GM18511 (cell line): ENCODE measurements around the gene ZNF556.
"Not testable (repeated sequence)": the region's sequence is repeated elsewhere in the genome, so short reads cannot be mapped to it uniquely, and the experiment has no call there.

ENCODE experiments used
- ATAC-seq: cut with Tn5 transposase; IDR thresholded peaks from one replicate; pipeline ENCODE4 v1.9.1; 2021; ENCODE audit warnings: mild to moderate bottlenecking, moderate library complexity; ENCODE audit not compliant: unreplicated experiment

Gene ZNF556

DNA sequence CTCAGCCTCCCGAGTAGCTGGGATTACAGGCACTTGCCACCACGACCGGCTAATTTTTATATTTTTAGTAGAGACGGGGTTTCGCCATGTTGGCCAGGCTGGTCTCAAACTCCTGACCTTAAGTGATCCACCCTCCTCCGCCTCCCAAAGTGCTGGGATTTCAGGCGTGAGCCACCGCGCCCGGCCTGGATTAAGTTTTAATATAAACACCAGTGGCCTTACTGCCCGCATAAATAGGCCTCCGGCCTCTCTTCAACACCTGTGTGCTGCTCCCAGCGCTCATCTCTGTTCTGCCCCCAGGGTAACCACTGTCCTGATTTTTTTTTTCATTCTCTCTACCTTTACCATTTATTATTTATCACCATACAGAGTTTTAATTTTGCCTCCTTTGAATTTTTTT lies 36.2 kb downstream of the ZNF556 start:
- ATAC-seq = not testable (repeated sequence)

DNA sequence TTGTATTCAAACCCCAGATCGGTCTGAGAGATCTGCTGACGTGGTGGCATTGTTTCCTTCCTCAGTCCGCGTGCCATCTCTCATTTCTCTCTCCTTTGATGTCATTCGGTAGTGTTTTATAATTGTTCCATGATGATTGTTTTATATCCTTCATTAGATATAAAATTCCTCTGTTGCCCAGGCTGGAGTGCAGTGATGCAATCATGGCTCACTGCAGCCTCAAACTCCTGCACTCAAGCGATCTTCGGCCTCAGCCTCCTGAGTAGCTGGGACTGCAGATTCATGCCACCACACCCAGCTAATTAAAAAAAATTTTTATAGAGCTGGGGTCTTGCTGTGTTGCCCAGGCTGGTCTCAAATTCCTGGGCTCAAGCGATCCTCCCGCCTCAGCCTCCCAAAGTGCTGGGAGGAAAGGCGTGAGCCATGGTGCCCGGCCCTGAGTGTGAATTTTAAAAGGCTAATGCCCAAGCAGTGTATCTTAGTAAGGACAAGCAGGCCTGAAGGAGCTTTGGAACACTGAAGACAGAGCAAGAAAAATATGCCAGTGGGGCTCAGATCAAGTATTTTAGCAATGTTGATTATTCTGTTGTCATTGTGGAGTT lies 38.9 kb downstream of the ZNF556 start:
- ATAC-seq = no peak

DNA sequence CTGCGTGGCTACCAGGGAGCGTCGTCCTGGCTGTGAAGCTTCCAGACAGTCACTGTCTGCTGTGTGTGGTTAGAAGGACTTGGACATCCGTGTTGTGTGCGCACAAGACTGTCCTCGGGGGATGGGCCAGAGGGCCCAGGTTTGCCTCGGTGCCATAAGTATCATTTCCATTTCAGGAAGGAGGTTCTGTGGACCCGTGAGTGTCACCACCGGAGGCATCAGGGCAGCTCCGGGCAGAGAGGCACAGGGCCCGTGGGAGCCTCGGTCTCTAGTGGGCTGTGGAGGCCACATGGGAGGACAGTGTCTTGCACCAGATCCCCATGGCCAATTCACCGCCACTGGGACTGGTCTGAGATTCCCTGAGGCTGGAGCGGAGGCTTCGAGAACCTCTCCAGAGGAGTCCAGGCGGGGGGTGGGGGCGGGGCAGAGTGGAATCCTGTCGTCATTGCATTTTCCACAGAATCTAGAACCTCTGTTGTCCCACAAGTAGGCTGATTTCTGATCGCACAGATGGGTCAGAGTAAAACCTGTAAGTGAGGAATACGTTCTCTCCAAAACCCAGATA lies 39.6 kb downstream of the ZNF556 start:
- no peak for ATAC-seq

DNA sequence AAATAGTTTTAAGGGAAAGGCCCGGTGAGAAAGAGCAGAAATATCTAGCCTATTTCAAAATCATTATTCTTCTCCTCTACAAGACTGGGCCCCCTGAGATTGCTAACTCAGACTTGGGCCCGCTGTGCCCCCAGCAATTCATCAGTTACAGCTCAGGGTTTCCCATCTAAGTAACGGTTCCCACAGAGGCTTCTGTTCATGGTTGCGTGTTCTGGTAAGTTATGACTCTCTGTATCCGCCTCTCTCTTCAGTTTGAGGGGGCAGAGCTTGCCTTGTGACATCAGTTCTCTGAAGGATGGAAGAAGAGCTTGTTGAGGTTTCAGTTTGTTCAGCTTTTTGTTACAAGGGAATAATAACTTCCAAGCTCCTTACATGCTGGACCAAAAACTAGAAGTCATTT lies 45.2 kb downstream of the ZNF556 start:
- no peak for ATAC-seq

DNA sequence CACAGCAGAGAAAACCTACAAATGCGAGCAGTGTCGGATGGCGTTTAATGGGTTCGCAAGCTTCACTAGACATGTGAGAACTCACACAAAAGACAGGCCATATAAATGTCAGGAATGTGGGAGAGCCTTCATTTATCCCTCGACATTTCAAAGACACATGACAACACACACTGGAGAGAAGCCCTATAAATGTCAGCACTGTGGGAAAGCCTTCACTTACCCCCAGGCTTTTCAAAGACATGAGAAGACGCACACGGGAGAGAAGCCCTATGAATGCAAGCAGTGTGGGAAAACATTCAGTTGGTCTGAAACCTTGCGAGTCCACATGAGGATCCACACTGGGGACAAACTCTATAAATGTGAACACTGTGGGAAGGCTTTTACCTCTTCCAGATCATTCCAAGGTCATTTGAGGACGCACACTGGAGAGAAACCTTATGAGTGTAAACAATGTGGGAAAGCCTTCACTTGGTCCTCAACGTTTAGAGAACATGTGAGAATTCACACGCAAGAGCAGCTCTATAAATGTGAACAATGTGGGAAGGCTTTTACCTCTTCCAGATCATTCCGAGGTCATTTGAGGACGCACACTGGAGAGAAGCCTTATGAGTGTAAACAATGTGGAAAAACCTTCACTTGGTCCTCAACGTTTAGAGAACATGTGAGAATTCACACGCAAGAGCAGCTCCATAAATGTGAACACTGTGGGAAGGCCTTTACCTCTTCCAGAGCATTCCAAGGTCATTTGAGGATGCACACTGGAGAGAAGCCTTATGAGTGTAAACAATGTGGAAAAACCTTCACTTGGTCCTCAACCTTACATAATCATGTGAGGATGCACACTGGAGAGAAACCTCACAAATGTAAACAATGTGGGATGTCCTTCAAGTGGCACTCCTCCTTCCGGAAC lies 50.4 kb downstream of the ZNF556 start:
- no peak for ATAC-seq

DNA sequence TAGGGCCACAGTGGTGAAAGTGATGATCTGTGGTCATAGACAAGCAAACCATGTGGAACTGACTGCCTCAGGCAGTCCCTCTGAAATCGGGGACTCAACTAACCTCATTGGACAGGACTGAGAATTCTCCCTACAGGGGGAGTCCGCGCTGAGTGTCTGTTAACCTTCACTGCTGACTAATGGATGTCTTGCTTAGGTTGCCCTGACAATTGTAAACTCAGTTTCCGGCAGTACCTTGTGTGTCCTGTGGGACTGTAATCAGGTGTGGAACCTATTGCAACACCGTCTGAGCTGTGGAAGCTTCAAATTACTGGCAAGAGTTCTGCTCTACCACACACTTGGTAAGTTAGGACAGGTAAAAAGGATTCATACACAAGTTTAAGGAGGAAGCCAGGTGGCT lies 55.9 kb downstream of the ZNF556 start:
- no peak for ATAC-seq

DNA sequence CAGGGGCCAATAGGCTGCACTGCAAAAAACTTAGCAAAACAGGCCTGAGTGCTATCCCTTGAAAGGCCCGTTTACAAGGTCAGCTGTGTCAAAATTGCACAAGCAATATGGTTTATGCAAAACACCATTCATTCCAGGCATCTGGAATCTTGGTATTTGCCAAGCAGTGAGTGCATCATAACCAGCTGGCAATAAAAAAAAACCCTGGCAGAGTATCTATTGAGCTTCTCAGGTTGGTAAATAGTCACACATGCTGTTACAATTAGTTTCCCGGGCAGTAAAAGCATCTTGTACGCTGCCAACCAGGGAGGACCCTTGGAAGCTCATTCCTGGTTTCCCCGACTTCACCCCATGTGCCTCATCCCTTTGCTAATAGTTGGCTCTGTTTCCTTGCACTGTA lies 56.4 kb downstream of the ZNF556 start:
- no peak for ATAC-seq

DNA sequence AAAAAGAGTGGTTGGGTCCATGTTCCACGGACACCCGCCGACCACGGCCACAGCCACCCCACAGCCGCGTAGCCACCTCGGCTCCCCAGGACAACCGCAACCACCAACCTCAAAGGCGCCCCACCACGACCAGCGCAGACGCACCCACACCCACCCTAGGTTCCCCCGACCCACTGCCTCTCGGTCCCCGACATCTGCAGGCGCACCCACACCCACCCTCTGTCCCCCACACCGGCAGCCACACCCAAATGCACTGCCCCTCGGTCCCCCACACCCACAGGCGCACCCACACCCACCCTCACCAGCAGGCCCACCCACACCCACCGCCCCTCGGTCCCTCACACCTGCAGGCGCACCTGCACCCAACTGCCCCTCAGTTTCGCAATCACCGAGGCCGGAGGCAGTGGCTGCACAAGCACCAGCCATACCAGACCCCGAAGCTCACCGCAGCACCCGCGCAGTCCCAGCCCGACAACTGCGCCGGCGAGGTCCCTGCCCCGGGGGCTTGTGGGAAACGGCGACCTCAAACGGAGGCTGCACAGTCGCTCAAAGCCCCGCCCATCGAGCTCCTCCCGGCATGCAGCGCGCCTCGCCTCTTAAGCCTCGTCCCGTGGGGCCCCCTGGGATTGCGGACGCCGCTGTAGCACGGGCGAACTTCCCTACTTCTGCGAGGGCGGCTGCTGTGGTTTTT lies 59.4 kb downstream of the ZNF556 start:
- no peak for ATAC-seq

DNA sequence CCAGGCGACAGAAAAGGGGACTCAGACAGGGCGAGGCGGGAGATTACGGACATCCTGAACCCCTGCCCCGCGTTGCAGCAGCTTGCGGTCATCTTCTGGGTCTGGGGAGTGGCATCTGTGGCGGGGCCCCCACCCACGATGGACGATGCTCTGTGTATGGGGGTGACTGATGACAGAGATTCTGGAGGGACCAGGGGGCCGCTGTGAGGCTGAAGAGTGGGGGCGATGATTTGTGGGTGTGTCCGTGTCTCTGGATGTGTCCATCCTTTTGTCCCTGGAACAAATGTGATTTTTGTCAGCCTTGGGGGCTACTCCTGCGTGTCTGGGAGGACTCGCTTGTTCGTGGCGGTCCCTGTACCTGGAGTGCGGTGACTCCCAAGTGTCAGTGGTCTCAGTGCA lies 59.9 kb downstream of the ZNF556 start:
- ATAC-seq = no peak
